ENCODE results near the gene IDE. TPM values are rescaled to one million over a fixed set of nuclear protein-coding genes. Genes with fewer than 3 reads are reported as not detected.

IDE gene
- total and polyA plus RNA-seq, 2 of the 13 experiments (the other 11 are each of a cell fraction or from before 2014, with no cell fraction given) = 16.1 to 52.1 TPM

DNA sequence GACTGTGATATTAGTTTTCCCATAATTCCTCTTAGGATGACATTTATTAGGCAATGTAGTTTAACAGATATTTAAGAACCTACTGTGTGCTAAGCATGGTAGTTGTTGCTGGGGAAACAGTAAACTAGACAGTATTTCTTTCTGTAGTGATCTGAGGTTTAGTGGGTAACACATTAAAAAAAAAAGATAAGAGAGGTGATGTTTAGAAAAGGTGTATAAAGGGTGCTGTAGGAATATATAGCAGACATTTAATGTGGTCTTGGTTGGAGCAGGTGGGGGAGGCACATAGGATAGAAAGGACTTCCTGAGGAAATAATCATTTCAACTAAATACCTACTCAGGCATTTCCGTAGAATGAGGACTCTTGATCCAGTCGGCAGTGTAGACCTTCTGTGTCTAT lies 30.9 kb upstream of the IDE start:
- H3K4me2 ChIP-seq (ENCODE audit: low read depth, low read length) = no peak overlapping the region
- H3K79me2 ChIP-seq (ENCODE audit: insufficient read depth, low read length) = peaks cover 71% of the 10 kb centered on the region
- no TSS peak for BruUV-seq (replicated peaks)
- no peaks in the 10 kb centered on the region for H4K20me1 ChIP-seq (ENCODE audit: insufficient read depth, low read length)
- intact Hi-C loops (cut with micrococcal nuclease; ENCODE audit: unreplicated experiment) (no loop called here), in situ Hi-C loops (cut with HindIII; ENCODE audit: extremely low pct_ligation_motif_present, low pct_unique_long_range_greater_than_20kb) (no loop called here)
- H3K36me3 ChIP-seq (replicated peaks in 1 of 2; ENCODE audit: control insufficient read depth in 1 of 2, insufficient read depth in 2 of 2, low read length in 2 of 2) = peaks cover 2 to 28% of the 10 kb centered on the region in 2 experiments; a peak in 3 of 5 replicates
- H3K4me1 ChIP-seq (ENCODE audit: insufficient read depth, low read length) = peaks cover 14% of the 10 kb centered on the region
- no peak overlapping the region for H3K9ac ChIP-seq (ENCODE audit: insufficient read depth, low read depth, low read length)
- H2AFZ ChIP-seq (ENCODE audit: low read length) = no peak overlapping the region
- DNase-seq (ENCODE audit: low spot score) (no peak), ATAC-seq (no peak), FAIRE-seq (no peak)
- TF ChIP-seq EHMT2 (IDR thresholded peaks at IDR 0.05; ENCODE audit: borderline replicate concordance, low read depth, low read length) (no peak), ZNF572 (CRISPR knock-in tag; IDR thresholded peaks at IDR 0.05) (no peak), STAG1 (CRISPR knock-in tag; IDR thresholded peaks at IDR 0.05) (no peak), ZNF580 (CRISPR knock-in tag; IDR thresholded peaks at IDR 0.05; ENCODE audit: borderline replicate concordance, low read depth) (no peak), EEA1 (CRISPR knock-in tag; IDR thresholded peaks at IDR 0.05; ENCODE audit: borderline replicate concordance) (no peak), ZNF331 (CRISPR knock-in tag; IDR thresholded peaks at IDR 0.05) (no peak), IKZF4 (CRISPR knock-in tag; IDR thresholded peaks at IDR 0.05; ENCODE audit: borderline replicate concordance, low read depth, not compliant biosample characterization) (no peak), ZNF282 (IDR thresholded peaks at IDR 0.05; ENCODE audit: partially characterized antibody) (no peak), SKI (IDR thresholded peaks at IDR 0.05; ENCODE audit: partially characterized antibody) (no peak)
- TF ChIP-seq, protein P1, sequence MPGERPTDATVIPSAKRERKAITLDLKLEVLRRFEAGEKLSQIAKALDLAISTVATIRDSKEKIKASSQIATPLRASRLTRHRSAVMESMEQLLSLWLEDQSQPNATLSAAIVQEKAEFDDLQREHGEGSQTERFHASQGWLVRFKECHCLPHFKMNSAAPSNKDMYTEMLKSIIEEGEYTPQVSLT (CRISPR knock-in tag; IDR thresholded peaks at IDR 0.05; ENCODE audit: borderline replicate concordance, low read depth) = no peak
- TF ChIP-seq, protein P2, sequence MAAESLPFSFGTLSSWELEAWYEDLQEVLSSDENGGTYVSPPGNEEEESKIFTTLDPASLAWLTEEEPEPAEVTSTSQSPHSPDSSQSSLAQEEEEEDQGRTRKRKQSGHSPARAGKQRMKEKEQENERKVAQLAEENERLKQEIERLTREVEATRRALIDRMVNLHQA (CRISPR knock-in tag; IDR thresholded peaks at IDR 0.05) = no peak
- TF ChIP-seq, protein P3, sequence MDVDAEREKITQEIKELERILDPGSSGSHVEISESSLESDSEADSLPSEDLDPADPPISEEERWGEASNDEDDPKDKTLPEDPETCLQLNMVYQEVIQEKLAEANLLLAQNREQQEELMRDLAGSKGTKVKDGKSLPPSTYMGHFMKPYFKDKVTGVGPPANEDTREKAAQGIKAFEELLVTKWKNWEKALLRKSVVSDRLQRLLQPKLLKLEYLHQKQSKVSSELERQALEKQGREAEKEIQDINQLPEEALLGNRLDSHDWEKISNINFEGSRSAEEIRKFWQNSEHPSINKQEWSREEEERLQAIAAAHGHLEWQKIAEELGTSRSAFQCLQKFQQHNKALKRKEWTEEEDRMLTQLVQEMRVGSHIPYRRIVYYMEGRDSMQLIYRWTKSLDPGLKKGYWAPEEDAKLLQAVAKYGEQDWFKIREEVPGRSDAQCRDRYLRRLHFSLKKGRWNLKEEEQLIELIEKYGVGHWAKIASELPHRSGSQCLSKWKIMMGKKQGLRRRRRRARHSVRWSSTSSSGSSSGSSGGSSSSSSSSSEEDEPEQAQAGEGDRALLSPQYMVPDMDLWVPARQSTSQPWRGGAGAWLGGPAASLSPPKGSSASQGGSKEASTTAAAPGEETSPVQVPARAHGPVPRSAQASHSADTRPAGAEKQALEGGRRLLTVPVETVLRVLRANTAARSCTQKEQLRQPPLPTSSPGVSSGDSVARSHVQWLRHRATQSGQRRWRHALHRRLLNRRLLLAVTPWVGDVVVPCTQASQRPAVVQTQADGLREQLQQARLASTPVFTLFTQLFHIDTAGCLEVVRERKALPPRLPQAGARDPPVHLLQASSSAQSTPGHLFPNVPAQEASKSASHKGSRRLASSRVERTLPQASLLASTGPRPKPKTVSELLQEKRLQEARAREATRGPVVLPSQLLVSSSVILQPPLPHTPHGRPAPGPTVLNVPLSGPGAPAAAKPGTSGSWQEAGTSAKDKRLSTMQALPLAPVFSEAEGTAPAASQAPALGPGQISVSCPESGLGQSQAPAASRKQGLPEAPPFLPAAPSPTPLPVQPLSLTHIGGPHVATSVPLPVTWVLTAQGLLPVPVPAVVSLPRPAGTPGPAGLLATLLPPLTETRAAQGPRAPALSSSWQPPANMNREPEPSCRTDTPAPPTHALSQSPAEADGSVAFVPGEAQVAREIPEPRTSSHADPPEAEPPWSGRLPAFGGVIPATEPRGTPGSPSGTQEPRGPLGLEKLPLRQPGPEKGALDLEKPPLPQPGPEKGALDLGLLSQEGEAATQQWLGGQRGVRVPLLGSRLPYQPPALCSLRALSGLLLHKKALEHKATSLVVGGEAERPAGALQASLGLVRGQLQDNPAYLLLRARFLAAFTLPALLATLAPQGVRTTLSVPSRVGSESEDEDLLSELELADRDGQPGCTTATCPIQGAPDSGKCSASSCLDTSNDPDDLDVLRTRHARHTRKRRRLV (CRISPR knock-in tag; IDR thresholded peaks at IDR 0.05) = no peak
- no peaks in the 10 kb centered on the region for H3K9me3 ChIP-seq (ENCODE audit: low read length)
- H3K4me3 ChIP-seq (replicated peaks in 1 of 3; ENCODE audit: insufficient read depth in 1 of 3, low read depth in 2 of 3, low read length in 3 of 3) = no peak overlapping the region
- ChIA-PET CTCF (ENCODE audit: low intra/inter-chr PET ratio, low total read pairs) (no interaction called here), POLR2A (no interaction called here)
- WGBS (ENCODE audit: low lambda C conversion rate) = 97% methylated on average over 2 of the region's 2 CpGs
- H3K27me3 ChIP-seq (ENCODE audit: control insufficient read depth in 1 of 2, insufficient read depth in 2 of 2, low read length in 2 of 2) = no peaks in the 10 kb centered on the region
- no peak overlapping the region for H3K27ac ChIP-seq (ENCODE audit: extremely low read length, insufficient read depth, low read length)

Measured in HepG2 (cell line).